H1 (cell line): ENCODE measurements around the gene BAK1. TPM values are rescaled to one million over a fixed set of nuclear protein-coding genes. Genes with fewer than 3 reads are reported as not detected.

Experiments
- BRCA1 ChIP-seq: IDR thresholded peaks from 2 replicates; pipeline ENCODE4 v1.6.1; 2012; ENCODE audit warnings: low read depth, low read length, improper control_type of control experiment
- CHD2 ChIP-seq: IDR thresholded peaks from 2 replicates; pipeline ENCODE4 v1.6.1; 2012; ENCODE audit warnings: low read length, improper control_type of control experiment
- GABPA ChIP-seq: IDR thresholded peaks from 2 replicates; pipeline ENCODE4 v1.6.1; 2011; ENCODE audit warnings: mild to moderate bottlenecking, low read length, moderate library complexity, borderline replicate concordance; ENCODE audit not compliant: insufficient read depth
- NRF1 ChIP-seq: IDR thresholded peaks from 2 replicates; pipeline ENCODE4 v1.6.1; 2011; ENCODE audit warnings: mild to moderate bottlenecking, low read depth, low read length, improper control_type of control experiment
- POLR2AphosphoS5 ChIP-seq: IDR thresholded peaks from 2 replicates; pipeline ENCODE4 v1.6.1; 2011; ENCODE audit warnings: low read depth, low read length
- TBP ChIP-seq: IDR thresholded peaks from 2 replicates; pipeline ENCODE4 v1.6.1; 2011; ENCODE audit warnings: low read depth, low read length, improper control_type of control experiment
- polyA plus RNA-seq, 7 experiments: library from polyadenylated mRNA; depleted of rRNA in 3 of 7; stranded (reverse) in 5 of 7; unstranded in 2 of 7; fragments of >200 nt in 5 of 7; fragments of 200-250 nt in 2 of 7; gene quantifications; 1 replicate in 5 of 7; 2 replicates in 1 of 7; 4 replicates in 1 of 7; pipeline versions ENCODE4 v1.2.1 to v1.2.3, GENCODE V29; 2011 to 2013; ENCODE audit warnings: missing spikeins in 2 of 7, mixed read lengths in 2 of 7
- total RNA-seq: library from RNA; stranded (reverse); fragmentation: NEBNext Ultra II Directional; extraction: Animal tissue kit (Norgen Biotek cat#: 25700); gene quantifications from 2 replicates; pipeline ENCODE4 v1.2.1, GENCODE V29; 2021

BAK1 gene
- total and polyA plus RNA-seq, 2 of the 8 experiments (the other 6 are each of a cell fraction or from before 2014, with no cell fraction given): 43.3 to 43.4 TPM

DNA sequence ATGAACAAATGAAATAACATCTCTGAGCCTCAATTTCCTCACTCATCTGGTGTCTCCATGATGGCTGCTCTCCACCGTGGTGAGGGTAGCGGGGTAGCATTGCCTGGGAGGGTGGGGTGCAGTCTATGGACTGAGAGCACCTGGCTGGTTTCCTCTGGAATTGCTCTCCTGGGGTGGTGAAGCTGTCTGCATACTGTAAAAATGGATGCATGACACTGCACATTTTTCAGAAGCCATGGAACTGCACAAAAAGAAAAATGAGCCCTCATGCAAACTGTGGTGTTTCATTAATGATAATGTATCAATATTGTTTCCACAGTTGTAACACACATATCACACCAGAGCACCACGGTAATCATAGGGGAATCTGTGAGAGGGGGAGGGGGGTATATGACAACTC is 28.9 kb upstream of the BAK1 start (continued):
- TF ChIP-seq GABPA (no peak), POLR2AphosphoS5 (no peak), NRF1 (no peak), BRCA1 (no peak), CHD2 (no peak), TBP (no peak)
